ENCODE measurements around the gene INCENP.

Gene INCENP

DNA sequence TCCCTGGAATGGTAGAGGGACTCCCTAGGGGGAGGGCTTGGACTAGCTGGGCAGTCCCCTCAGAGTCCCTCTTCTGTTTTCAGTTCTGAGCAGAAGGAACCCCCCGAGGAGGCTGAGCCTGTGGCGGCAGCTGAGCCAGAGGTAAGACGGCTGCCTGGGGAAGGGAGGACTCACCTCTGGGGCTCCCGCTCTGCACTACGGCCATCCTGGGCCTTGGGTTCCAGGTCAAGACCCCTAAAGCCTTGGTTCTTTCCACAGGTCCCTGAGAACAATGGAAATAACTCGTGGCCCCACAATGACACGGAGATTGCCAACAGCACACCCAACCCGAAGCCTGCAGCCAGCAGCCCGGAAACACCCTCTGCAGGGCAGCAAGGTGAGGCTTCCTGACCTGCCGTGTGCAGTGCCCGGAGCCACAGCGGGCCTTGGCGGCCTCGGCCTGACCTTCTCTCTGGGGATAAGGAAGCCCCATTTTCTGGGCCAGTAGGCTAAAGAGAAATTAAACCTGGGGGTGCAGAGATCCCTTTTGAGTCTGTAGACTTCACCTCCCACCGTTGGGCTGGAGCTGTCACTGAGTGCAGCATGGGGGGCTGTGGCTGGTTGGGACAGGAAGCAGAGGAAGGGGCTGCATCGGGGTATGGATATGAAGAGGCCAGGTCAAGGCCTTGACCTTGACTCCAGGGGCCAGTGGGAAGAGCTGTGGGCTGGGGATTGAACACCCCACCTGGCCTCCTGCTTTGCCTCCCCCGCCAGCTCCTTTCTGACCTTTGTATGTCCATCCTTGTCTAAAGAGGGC lies 15.0 kb downstream of the INCENP start:
- no peaks in the 10 kb centered on the region for H3K4me1 ChIP-seq
- no peaks in the 10 kb centered on the region for H3K9me3 ChIP-seq
- H3K36me3 ChIP-seq: peaks cover 19% of the 10 kb centered on the region
- no peaks in the 10 kb centered on the region for H3K27me3 ChIP-seq
- TF ChIP-seq, protein P1, sequence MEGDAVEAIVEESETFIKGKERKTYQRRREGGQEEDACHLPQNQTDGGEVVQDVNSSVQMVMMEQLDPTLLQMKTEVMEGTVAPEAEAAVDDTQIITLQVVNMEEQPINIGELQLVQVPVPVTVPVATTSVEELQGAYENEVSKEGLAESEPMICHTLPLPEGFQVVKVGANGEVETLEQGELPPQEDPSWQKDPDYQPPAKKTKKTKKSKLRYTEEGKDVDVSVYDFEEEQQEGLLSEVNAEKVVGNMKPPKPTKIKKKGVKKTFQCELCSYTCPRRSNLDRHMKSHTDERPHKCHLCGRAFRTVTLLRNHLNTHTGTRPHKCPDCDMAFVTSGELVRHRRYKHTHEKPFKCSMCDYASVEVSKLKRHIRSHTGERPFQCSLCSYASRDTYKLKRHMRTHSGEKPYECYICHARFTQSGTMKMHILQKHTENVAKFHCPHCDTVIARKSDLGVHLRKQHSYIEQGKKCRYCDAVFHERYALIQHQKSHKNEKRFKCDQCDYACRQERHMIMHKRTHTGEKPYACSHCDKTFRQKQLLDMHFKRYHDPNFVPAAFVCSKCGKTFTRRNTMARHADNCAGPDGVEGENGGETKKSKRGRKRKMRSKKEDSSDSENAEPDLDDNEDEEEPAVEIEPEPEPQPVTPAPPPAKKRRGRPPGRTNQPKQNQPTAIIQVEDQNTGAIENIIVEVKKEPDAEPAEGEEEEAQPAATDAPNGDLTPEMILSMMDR (IDR thresholded peaks at IDR 0.05; ENCODE audit: low read depth, low read length): no peak
- no peak overlapping the region for H3K4me3 ChIP-seq (ENCODE audit: low read depth, low read length)
- no peak for DNase-seq

DNA sequence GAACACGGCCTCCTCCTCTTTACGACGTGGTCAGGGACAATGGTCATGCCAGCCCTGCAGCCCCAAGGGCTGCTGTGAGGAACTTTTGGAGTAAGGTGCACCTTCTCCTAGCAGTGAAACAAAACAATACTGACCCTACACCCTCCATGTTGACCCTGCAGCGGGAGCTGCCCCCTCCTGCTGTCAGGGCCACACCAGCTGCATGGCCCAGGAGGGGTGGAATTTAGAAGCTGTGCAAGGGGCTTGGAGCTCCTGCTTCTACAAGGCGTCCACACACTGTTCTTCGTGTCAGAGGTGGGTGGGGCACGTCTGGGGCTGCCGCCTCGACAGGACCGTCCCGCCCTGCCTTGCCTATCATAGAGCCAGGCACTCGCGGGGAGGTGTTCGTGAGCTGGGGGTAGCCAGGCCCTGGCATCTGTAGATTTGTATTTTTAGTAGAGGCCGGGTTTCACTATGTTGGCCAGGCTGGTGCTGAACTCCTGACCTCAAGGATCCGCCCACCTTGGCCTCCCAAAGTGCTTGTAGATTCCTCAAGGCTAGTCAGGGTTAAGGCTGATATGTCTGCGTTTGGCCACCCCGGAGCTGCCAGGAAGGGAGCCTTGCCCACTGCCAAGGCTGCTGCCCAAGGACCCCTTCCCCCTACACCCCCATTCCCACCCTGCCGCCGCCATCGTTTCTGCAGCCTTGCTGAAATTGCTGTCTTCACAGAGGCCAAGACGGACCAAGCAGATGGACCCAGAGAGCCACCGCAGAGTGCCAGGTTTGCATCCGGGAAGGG lies 15.9 kb downstream of the INCENP start:
- Histone ChIP-seq H3K4me3 (ENCODE audit: low read depth, low read length) (no peak overlapping the region), H3K27me3 (no peaks in the 10 kb centered on the region), H3K9me3 (no peaks in the 10 kb centered on the region), H3K36me3 (peaks cover 19% of the 10 kb centered on the region), H3K4me1 (no peaks in the 10 kb centered on the region)
- TF ChIP-seq, protein P1 (IDR thresholded peaks at IDR 0.05; ENCODE audit: low read depth, low read length): no peak
- DNase-seq: no peak

DNA sequence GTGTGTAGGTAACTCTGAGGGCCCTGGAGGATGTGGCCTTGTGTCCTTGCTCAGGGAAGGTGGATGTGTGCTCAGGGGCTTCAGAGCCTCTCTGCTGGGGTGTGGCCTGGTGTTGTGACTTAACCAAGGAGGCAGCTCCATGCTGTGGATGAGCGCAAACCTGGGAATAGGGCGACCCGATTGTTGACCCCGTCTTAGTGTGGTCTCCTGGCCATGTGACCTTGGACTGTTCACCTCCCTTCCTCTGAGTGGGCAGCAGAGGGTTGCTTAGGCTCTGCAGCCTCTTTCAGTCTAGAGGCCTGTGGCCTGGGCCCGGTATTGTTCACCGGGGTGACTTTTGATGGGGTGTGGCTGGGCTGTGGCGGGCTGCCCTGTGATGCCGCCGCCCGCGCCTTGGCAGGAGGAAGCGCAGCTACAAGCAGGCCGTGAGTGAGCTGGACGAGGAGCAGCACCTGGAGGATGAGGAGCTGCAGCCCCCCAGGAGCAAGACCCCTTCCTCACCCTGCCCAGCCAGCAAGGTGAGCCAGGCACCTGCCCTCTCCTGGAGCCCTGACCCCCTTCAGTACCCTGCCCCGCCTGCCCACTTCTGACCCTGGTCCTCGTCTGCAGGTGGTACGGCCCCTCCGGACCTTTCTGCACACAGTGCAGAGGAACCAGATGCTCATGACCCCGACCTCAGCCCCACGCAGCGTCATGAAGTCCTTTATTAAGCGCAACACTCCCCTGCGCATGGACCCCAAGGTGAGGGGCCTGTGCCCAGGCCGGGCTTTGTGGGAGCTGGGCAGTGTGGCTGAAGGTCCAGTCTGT lies 16.7 kb downstream of the INCENP start:
- TF ChIP-seq, protein P1 (IDR thresholded peaks at IDR 0.05; ENCODE audit: low read depth, low read length): no peak
- peaks cover 19% of the 10 kb centered on the region for H3K36me3 ChIP-seq
- DNase-seq: no peak

DNA sequence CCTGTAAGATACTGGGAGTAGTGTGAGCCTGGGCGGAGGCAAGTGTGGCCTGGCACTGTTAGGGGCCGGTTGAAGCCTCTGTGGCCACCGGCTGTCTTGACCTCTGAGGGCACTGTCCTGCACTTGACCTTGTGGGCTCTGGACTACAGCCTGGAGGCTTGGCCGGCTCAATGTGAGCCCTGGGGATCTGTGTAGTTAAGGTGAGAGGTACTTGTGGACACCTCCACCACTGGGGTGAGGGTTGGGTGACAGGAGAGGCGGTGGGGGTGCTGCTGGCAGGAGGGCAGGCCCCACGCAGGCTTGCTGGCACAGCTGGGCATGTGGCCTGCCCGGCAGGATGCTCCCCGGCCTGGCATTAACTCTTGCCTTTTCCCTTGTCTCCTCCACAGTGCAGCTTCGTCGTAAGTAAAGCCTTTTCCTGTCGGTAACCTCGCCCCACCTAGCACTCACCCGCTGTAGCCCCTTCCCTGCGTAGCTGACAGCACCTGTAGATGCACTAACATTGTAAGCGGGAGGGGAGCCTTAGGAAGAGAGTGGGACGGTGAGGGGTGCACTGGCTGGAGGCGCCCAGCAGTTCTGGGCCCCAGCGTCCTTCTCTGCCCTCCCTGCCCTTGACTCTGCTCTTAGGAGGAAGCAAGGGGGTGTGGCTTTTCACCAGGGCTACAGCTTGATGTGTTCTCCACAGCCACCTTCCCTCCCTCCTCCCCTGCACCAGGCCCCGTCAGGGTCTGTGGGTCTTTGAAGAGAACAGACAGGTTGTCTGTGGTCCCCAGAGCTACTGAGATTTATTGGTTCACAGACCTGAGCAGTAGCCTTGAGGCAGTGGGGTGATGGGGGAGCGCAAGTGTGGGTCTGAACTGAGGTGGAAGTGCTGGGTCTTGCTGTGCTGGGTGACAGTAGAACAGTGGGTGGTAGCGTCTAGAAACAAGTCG lies 17.6 kb downstream of the INCENP start:
- Histone ChIP-seq H3K4me3 (ENCODE audit: low read depth, low read length) (no peak overlapping the region), H3K4me1 (no peaks in the 10 kb centered on the region), H3K27me3 (no peaks in the 10 kb centered on the region), H3K36me3 (peaks cover 19% of the 10 kb centered on the region), H3K9me3 (no peaks in the 10 kb centered on the region)
- TF ChIP-seq, protein P1 (IDR thresholded peaks at IDR 0.05; ENCODE audit: low read depth, low read length): no peak
- no peak for DNase-seq

More for the DNA sequence above, 16.7 kb downstream of the INCENP start:
- no peak overlapping the region for H3K4me3 ChIP-seq (ENCODE audit: low read depth, low read length)
- no peaks in the 10 kb centered on the region for H3K9me3 ChIP-seq
- no peaks in the 10 kb centered on the region for H3K27me3 ChIP-seq
- H3K4me1 ChIP-seq: no peaks in the 10 kb centered on the region

DNA sequence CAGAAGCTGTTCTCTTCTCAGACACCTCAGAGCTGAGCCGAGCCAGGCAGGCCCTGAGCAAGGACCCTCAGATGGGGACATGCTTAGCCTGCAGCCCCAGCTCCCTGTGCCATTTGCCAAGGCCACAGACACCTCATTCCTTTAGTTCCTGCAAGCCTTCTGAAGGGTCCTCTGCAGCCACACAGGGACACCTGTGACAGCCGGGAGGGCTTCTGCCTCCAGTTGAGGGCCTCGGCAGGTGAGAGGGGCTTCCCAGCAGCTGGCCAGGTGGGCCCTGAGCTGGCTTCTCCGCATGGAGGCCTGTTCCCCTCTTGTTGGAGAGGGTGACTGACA lies 18.2 kb downstream of the INCENP start:
- TF ChIP-seq, protein P1 (IDR thresholded peaks at IDR 0.05; ENCODE audit: low read depth, low read length): no peak
- Histone ChIP-seq H3K36me3 (peaks cover 19% of the 10 kb centered on the region), H3K9me3 (no peaks in the 10 kb centered on the region), H3K27me3 (no peaks in the 10 kb centered on the region), H3K4me3 (ENCODE audit: low read depth, low read length) (no peak overlapping the region), H3K4me1 (no peaks in the 10 kb centered on the region)
- DNase-seq: no peak
